HG02943 (cell line): ENCODE results near the gene AIFM3.

Experiments used
- ATAC-seq: cut with Tn5 transposase; IDR thresholded peaks from one replicate; pipeline ENCODE4 v1.9.1; 2021; ENCODE audit warnings: mild to moderate bottlenecking, low read depth, moderate library complexity; ENCODE audit not compliant: unreplicated experiment

Gene AIFM3

GRCh38 chr22:21020802-21021429, 53.9 kb downstream of the AIFM3 start:
- no peak for ATAC-seq

GRCh38 chr22:21022507-21022906, 55.5 kb downstream of the AIFM3 start:
- ATAC-seq, result no peak

GRCh38 chr22:21022955-21023614, 56.0 kb downstream of the AIFM3 start:
- ATAC-seq, result no peak

- ATAC-seq, result no peak
These were observed 58.2 kb downstream of the AIFM3 start for GRCh38 chr22:21025266-21025665.

- ATAC-seq, result no peak
These were observed 59.0 kb downstream of the AIFM3 start for GRCh38 chr22:21025763-21026755.

- no peak for ATAC-seq
These were observed 60.0 kb downstream of the AIFM3 start for GRCh38 chr22:21026783-21027692.

- no peak for ATAC-seq
These were observed 61.5 kb downstream of the AIFM3 start for GRCh38 chr22:21028277-21029251.

- no peak for ATAC-seq
These were observed 62.5 kb downstream of the AIFM3 start for GRCh38 chr22:21029486-21030025.

- no peak for ATAC-seq
These were observed 63.0 kb downstream of the AIFM3 start for GRCh38 chr22:21030032-21030431.
